Brain microvascular endothelial cell (primary cell): ENCODE results near the gene COL5A3.

Experiments
- DNase-seq: peaks from one replicate; pipeline ENCODE4 v3.0.0-alpha.2; 2020
- H3K27ac ChIP-seq: fragments of 250-450 bp; sonication (Bioruptor Pico); 2 replicates; pipeline ENCODE4 v1.5.1; 2020; ENCODE audit warnings: mild to moderate bottlenecking, moderate library complexity
- H3K27me3 ChIP-seq: fragments of 250-450 bp; sonication (Bioruptor Pico); replicated peaks from 2 replicates; pipeline ENCODE4 v1.5.1; 2020; ENCODE audit warnings: mild to moderate bottlenecking
- H3K36me3 ChIP-seq: fragments of 250-450 bp; sonication (Bioruptor Pico); replicated peaks from 2 replicates; pipeline ENCODE4 v1.5.1; 2020; ENCODE audit warnings: mild to moderate bottlenecking
- H3K4me3 ChIP-seq: 2 replicates; pipeline ENCODE4 v1.5.1; 2011; ENCODE audit warnings: low read depth, mild to moderate bottlenecking, control low read depth, low read length, moderate library complexity
- in situ Hi-C: cut with HindIII; loops from 2 replicates; pipeline ENCODE4 v1.10.0; 2017; ENCODE audit warnings: low sequenced_read_pairs, low pct_ligation_motif_present
- TF ChIP-seq, protein P1 (sequence below): IDR thresholded peaks from 2 replicates; pipeline ENCODE4 v1.5.1; 2011; ENCODE audit warnings: low read depth, mild to moderate bottlenecking, moderate library complexity, low read length, control low read depth, inconsistent platforms; ENCODE audit errors: missing control alignments

Gene COL5A3

DNA sequence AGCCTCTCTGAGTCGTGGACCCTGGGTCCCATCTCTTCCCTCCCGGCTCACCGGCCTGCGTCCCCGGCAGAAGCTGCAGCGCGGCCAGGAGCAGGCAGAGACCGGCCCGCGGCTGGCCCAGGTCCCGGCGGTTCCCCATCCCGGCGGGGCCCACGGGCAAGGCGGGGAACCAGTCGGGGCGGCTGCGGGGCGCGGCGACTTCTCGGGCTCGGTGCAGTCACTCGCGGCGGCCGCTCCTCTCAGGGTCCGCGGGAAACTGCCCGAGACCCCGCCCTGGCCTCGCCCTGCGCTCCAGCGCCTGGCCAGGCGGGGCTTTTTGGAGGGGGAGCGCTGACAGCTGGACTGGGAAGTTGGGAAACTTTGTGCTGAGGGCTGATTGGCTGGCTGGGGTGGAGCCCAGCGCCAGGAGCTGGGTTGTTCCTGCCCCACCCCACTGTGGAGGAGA, at the start of gene COL5A3:
Gene COL5A3 (minus strand): TSS at position 258 of the 445 bp plus-strand sequence. CDS start 119 bp downstream, at position 139.
- in situ Hi-C loops, result no loop called here
- H3K4me3 ChIP-seq, result peak within 1 kb of the TSS; percentile 47
- peak within 1 kb of the TSS; percentile 94 for H3K27ac ChIP-seq
- no peak for DNase-seq
- peaks cover 9% of the 10 kb centered on the region for H3K27me3 ChIP-seq
- no peaks in the 10 kb centered on the region for H3K36me3 ChIP-seq
- TF ChIP-seq, protein P1, sequence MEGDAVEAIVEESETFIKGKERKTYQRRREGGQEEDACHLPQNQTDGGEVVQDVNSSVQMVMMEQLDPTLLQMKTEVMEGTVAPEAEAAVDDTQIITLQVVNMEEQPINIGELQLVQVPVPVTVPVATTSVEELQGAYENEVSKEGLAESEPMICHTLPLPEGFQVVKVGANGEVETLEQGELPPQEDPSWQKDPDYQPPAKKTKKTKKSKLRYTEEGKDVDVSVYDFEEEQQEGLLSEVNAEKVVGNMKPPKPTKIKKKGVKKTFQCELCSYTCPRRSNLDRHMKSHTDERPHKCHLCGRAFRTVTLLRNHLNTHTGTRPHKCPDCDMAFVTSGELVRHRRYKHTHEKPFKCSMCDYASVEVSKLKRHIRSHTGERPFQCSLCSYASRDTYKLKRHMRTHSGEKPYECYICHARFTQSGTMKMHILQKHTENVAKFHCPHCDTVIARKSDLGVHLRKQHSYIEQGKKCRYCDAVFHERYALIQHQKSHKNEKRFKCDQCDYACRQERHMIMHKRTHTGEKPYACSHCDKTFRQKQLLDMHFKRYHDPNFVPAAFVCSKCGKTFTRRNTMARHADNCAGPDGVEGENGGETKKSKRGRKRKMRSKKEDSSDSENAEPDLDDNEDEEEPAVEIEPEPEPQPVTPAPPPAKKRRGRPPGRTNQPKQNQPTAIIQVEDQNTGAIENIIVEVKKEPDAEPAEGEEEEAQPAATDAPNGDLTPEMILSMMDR, result no peak

DNA sequence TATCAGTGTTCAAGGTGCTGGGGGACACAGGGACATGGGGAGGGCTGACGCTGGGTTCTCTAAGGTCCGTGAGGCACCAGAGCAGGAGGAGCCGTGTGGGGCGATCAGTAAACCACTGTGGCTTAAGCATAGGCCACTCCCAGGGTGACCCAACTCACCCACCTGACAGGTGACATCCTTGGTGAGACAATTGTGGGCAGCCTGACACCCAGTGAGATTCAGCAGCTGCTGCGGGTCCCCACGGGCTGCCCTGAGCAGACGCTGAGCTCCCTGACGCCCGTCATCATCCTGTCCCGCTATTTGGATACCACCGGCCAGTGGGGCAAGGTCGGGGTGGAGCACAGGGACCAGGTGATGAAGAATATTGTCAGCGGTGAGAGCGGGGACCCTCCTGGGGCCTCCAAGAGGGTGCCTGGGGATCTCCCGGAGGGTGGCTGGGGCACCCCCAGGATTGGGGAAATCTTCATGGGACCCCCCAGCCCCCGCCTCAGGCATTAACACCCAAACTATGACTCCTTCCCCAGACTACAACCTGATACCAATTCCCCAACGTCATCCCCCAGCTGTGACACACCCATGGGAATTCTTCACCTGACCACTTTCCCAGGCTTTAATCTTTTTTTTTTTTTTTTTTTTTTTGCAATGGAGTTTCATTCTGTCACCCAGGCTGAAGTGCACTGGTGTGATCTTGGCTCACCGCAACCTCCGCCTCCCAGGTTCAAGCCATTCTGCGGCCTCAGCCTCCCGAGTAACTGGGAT, 42.5 kb upstream of the COL5A3 start:
- H3K27ac ChIP-seq, result no peak overlapping the region
- no peaks in the 10 kb centered on the region for H3K36me3 ChIP-seq
- H3K27me3 ChIP-seq, result no peaks in the 10 kb centered on the region
- H3K4me3 ChIP-seq, result no peak overlapping the region
- no peak for DNase-seq
- TF ChIP-seq, protein P1, result no peak
- in situ Hi-C loops, result no loop called here

DNA sequence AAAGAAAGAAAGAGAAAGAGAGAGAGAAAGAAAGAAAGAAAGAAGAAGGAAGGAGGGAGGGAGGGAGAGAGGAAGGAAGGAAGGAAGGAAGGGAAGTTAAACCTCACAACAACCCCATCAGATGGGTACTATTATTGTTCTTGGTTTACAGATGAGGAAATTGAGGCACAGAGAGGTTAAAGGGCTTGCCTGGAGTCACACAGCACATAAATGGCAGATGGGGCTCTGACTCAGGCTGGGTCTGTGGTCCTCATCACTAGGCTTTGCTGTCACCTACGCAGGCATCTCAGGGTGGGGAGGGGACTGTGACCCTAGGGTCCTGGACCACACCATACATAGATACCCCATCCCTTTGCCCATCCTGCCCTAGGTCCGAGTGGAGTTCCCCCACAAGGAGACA, 39.3 kb upstream of the COL5A3 start:
- no peaks in the 10 kb centered on the region for H3K36me3 ChIP-seq
- DNase-seq, result no peak
- H3K27me3 ChIP-seq, result no peaks in the 10 kb centered on the region
- no peak overlapping the region for H3K4me3 ChIP-seq
- in situ Hi-C loops, result no loop called here
- TF ChIP-seq, protein P1, result no peak
- H3K27ac ChIP-seq, result no peak overlapping the region

DNA sequence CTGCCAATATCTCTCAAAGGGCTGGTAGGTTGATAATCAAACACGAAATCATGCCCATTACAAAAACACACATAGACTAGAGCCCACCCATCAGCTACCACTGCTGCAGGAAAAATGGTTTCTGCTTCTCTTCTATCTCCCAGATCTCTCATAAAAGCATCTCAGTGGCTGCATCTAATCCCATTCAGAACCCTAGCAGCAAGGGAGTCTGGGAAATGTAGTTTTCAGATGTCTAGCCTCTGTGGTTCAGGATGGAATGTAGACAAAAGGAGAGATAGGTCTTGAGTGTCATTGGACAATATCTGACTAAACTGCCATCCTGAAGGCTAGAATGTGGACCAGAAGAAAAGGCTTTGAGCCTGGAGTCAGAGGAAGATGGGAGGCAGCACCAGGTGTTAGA, 35.1 kb upstream of the COL5A3 start:
- Histone ChIP-seq H3K27me3 (no peaks in the 10 kb centered on the region), H3K27ac (no peak overlapping the region), H3K4me3 (no peak overlapping the region), H3K36me3 (no peaks in the 10 kb centered on the region)
- DNase-seq, result no peak
- in situ Hi-C loops, result no loop called here
- TF ChIP-seq, protein P1, result no peak

DNA sequence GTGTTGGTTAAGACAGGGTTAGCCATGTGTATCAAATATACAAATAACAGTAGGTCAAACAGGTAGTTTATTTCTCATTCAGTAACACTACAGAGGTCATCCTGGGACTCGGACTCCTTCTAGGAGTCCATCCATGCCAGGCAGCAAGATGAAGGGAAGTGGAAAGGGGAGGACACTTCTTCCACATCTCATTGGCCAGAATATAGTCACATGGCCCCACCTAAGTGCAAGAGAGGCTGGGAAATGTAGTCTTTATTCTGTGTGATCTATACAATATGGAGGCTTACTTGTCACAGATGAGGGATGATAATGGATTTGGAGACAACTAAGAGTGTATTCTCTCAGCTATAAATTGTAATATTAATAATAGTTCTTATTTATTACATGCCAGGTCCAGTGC, 34.1 kb upstream of the COL5A3 start:
- Histone ChIP-seq H3K4me3 (no peak overlapping the region), H3K27me3 (no peaks in the 10 kb centered on the region), H3K27ac (no peak overlapping the region), H3K36me3 (no peaks in the 10 kb centered on the region)
- TF ChIP-seq, protein P1, result no peak
- no peak for DNase-seq
- in situ Hi-C loops, result no loop called here
